A549 treated with Hydrocortisone at 1 μM for 4 hours (cell line): Measurements from ENCODE around the gene ROPN1B. TPM values are rescaled to one million over a fixed set of nuclear protein-coding genes. Genes with fewer than 3 reads are reported as not detected.

Experiments used
- total RNA-seq: library from RNA; stranded (reverse); fragments of 200-300 nt; extraction: Qiagen RNA extraction; gene quantifications from 5 replicates; pipeline ENCODE4 v1.2.3, GENCODE V29; 2022

Gene ROPN1B
- total RNA-seq, result not detected in 5 replicates

DNA sequence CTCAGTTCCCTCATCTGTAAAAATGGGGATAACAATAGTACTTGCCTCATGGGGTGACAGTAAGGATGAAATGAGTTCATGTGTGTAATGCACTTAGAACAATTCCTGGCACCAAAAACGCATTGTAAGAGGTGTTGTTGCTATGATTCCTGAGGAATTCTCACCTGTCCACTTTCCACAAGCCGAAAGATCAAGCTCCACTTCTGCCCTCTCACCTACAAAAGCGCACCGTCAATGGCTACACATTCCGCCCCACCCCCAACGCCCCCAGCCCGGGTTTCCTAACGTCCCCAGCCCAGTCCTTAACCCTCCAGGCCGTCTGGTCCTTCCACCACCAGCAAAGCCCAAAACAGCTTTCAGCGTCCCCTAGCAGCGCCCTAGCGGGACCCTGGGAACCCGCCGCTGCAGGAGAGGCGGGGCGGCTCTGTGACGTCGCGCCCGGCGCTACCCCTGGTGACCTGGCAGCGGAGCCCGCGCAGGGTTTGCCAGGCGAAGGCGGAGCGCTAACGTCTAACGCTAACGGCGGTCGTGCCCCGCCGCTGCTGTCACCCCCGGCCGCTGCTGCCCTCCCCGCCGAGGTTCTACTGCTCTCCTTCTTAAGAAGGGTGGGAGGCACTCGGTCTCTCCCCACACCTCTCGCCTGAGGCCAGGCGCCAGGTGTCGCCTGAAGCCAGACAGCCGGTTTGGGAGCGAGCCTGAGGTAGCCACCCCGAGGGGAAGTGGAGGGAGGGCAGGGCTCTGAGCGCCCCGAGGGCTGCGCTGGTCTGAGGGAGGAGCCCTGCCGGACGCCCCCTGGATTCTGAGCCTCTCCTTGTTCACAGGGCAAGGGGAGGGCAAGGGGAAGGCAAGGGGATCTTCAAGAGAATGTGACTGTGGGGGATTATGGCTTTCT lies at the start of gene ROPN1B:
Gene ROPN1B, plus strand, starts transcription at position 478 of the 892 bp plus-strand sequence. CDS start 2,877 bp downstream, outside the sequence.

Other genes starting within 250 kb of the ROPN1B start
- gene SLC41A3, start 114.9 kb downstream of the ROPN1B start, total RNA-seq, result 24.5 to 29.3 TPM (median 25.6 TPM) in 5 replicates
- 0.12 to 0.30 TPM (median 0.21 TPM) in 5 replicates for gene ALDH1L1, start 211.4 kb downstream of the ROPN1B start, total RNA-seq